ENCODE measurements around the gene SLC37A2.
"Not testable (repeated sequence)": the region's sequence is repeated elsewhere in the genome, so short reads cannot be mapped to it uniquely, and the experiment has no call there.

DNA sequence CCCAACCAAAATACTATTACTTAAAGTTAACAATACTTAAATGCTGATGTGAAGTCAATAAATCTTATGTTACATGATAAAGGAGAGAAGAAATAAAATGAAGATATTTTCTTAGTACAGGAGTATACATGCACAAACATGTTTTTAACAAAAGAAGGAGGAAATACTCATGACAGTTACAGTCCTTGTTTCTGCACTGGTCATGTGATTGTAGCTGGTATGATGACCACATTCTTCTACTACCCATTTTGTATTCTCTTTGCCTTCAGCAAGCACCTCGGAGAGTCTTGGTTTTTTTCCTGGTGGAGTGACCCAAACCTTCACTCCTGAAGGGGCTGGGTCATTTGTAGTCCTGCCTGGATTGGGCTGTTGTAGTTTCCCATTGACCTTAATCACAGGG is 33.7 kb upstream of the SLC37A2 start:
- TF ChIP-seq CTCF (IDR thresholded peaks at IDR 0.05; ENCODE audit: poor library complexity); EZH2 (IDR thresholded peaks at IDR 0.05; ENCODE audit: borderline replicate concordance): not testable (repeated sequence)
